Right lung (tissue), 5 donors: ENCODE data around the gene PSMA4. TPM values are rescaled to one million over a fixed set of nuclear protein-coding genes. Genes with fewer than 3 reads are reported as not detected.
A peak's percentile ranks its signal among the peaks of the same experiment; 100 is the strongest.
"Not testable (repeated sequence)": the region's sequence is repeated elsewhere in the genome, so short reads cannot be mapped to it uniquely, and the experiment has no call there.

Source experiments
- DNase-seq, 2 donors: peaks; one replicate each; pipeline ENCODE4 v3.0.0-alpha.2; 2013
- polyA plus RNA-seq, 5 donors: library from polyadenylated mRNA; unstranded; fragments of 120-200 nt; gene quantifications; one replicate each; pipeline versions ENCODE4 v1.2.1 to v1.2.3, GENCODE V29; 2013; ENCODE audit warnings: inconsistent platforms in 1 of 5, low replicate concordance in 1 of 5; ENCODE audit not compliant: insufficient read length in 5 of 5, insufficient read depth in 1 of 5

PSMA4 gene
- polyA plus RNA-seq, 5 donors, result 204 to 270 (median 230) TPM

- no peak for DNase-seq
Measured at GRCh38 chr15:78542647-78543046, 2.4 kb downstream of the PSMA4 start.

- no peak for DNase-seq
Measured at GRCh38 chr15:78550194-78550593, 9.9 kb downstream of the PSMA4 start.

GRCh38 chr15:78550815-78551214 lies 10.6 kb downstream of the PSMA4 start:
- no peak for DNase-seq

- DNase-seq, result no peak
Measured at GRCh38 chr15:78551902-78552301, 11.7 kb downstream of the PSMA4 start.

GRCh38 chr15:78552597-78552996 lies 12.4 kb downstream of the PSMA4 start:
- no peak for DNase-seq

GRCh38 chr15:78560201-78560600 lies 20.0 kb downstream of the PSMA4 start:
- not testable (repeated sequence) for DNase-seq

GRCh38 chr15:78561490-78561889 lies 21.2 kb downstream of the PSMA4 start:
- no peak for DNase-seq

- DNase-seq, result no peak
Measured at GRCh38 chr15:78563092-78563491, 22.8 kb downstream of the PSMA4 start.

- no peak for DNase-seq
Measured at GRCh38 chr15:78564743-78565096, 24.5 kb downstream of the PSMA4 start.

GRCh38 chr15:78565097-78565950 lies 25.1 kb downstream of the PSMA4 start, which contains the start of gene CHRNA5:
CHRNA5 (plus strand) TSS chr15:78565520; CDS start chr15:78565720, 200 bp downstream.
- peak; percentile 68 to 70 for DNase-seq

- DNase-seq, result peak; percentile 1 to 10
Measured at GRCh38 chr15:78565951-78566774, 25.9 kb downstream of the PSMA4 start.

GRCh38 chr15:78567531-78567930 lies 27.3 kb downstream of the PSMA4 start:
- no peak for DNase-seq

- DNase-seq, result no peak
Measured at GRCh38 chr15:78570710-78571109, 30.5 kb downstream of the PSMA4 start.

GRCh38 chr15:78571382-78571781 lies 31.1 kb downstream of the PSMA4 start:
- DNase-seq, result no peak

- DNase-seq, result no peak
Measured at GRCh38 chr15:78573416-78573815, 33.2 kb downstream of the PSMA4 start.

GRCh38 chr15:78574944-78575343 lies 34.7 kb downstream of the PSMA4 start:
- DNase-seq, result no peak

GRCh38 chr15:78597583-78597982 lies 57.3 kb downstream of the PSMA4 start:
- DNase-seq, result no peak

GRCh38 chr15:78598348-78598747 lies 58.1 kb downstream of the PSMA4 start:
- DNase-seq, result no peak

GRCh38 chr15:78599189-78599588 lies 58.9 kb downstream of the PSMA4 start:
- DNase-seq, result no peak
